ENCODE data around the gene LRP1.
"Not testable (repeated sequence)": the region's sequence is repeated elsewhere in the genome, so short reads cannot be mapped to it uniquely, and the experiment has no call there.

Gene LRP1

GRCh38 chr12:57119294-57120085 is 8.8 kb upstream of the LRP1 start:
- Histone ChIP-seq H3K27ac (ENCODE audit: low read length) (no peak overlapping the region), H3K27me3 (ENCODE audit: low read depth, low read length) (no peaks in the 10 kb centered on the region), H3K4me3 (ENCODE audit: low read depth in 1 of 2, low read length in 2 of 2) (no peak overlapping the region), H3K9me3 (ENCODE audit: control insufficient read depth in 1 of 2, low read length in 2 of 2) (no peaks in the 10 kb centered on the region), H3K4me1 (ENCODE audit: control insufficient read depth in 1 of 2, insufficient read depth in 2 of 2, low read length in 2 of 2) (no peaks in the 10 kb centered on the region), H3K36me3 (ENCODE audit: control insufficient read depth in 1 of 2, insufficient read depth in 2 of 2, low read length in 2 of 2) (no peaks in the 10 kb centered on the region)

GRCh38 chr12:57120718-57121117 is 7.6 kb upstream of the LRP1 start:
- H3K4me1 ChIP-seq (ENCODE audit: control insufficient read depth in 1 of 2, insufficient read depth in 2 of 2, low read length in 2 of 2); H3K27me3 ChIP-seq (ENCODE audit: low read depth, low read length); H3K27ac ChIP-seq (ENCODE audit: low read length); H3K36me3 ChIP-seq (ENCODE audit: control insufficient read depth in 1 of 2, insufficient read depth in 2 of 2, low read length in 2 of 2); H3K9me3 ChIP-seq (ENCODE audit: control insufficient read depth in 1 of 2, low read length in 2 of 2); H3K4me3 ChIP-seq (ENCODE audit: low read depth in 1 of 2, low read length in 2 of 2): not testable (repeated sequence)

GRCh38 chr12:57123813-57124212 is 4.5 kb upstream of the LRP1 start:
- Histone ChIP-seq H3K9me3 (ENCODE audit: control insufficient read depth in 1 of 2, low read length in 2 of 2) (no peaks in the 10 kb centered on the region), H3K4me1 (ENCODE audit: control insufficient read depth in 1 of 2, insufficient read depth in 2 of 2, low read length in 2 of 2) (peaks cover 5 to 8% of the 10 kb centered on the region in 2 donors), H3K36me3 (ENCODE audit: control insufficient read depth in 1 of 2, insufficient read depth in 2 of 2, low read length in 2 of 2) (peaks cover 0 to 4% of the 10 kb centered on the region in 2 donors), H3K27me3 (ENCODE audit: low read depth, low read length) (no peaks in the 10 kb centered on the region), H3K4me3 (ENCODE audit: low read depth in 1 of 2, low read length in 2 of 2) (no peak overlapping the region), H3K27ac (ENCODE audit: low read length) (no peak overlapping the region)

GRCh38 chr12:57124261-57124877 is 3.9 kb upstream of the LRP1 start:
- Histone ChIP-seq H3K27ac (ENCODE audit: low read length) (no peak overlapping the region), H3K9me3 (ENCODE audit: control insufficient read depth in 1 of 2, low read length in 2 of 2) (no peaks in the 10 kb centered on the region), H3K27me3 (ENCODE audit: low read depth, low read length) (no peaks in the 10 kb centered on the region), H3K36me3 (ENCODE audit: control insufficient read depth in 1 of 2, insufficient read depth in 2 of 2, low read length in 2 of 2) (peaks cover 0 to 4% of the 10 kb centered on the region in 2 donors), H3K4me3 (ENCODE audit: low read depth in 1 of 2, low read length in 2 of 2) (no peak overlapping the region), H3K4me1 (ENCODE audit: control insufficient read depth in 1 of 2, insufficient read depth in 2 of 2, low read length in 2 of 2) (peaks cover 5 to 11% of the 10 kb centered on the region in 2 donors)

GRCh38 chr12:57126061-57126460 is 2.2 kb upstream of the LRP1 start:
- H3K9me3 ChIP-seq (ENCODE audit: control insufficient read depth in 1 of 2, low read length in 2 of 2) = no peaks in the 10 kb centered on the region
- H3K36me3 ChIP-seq (ENCODE audit: control insufficient read depth in 1 of 2, insufficient read depth in 2 of 2, low read length in 2 of 2) = peaks cover 0 to 4% of the 10 kb centered on the region in 2 donors
- H3K4me3 ChIP-seq (ENCODE audit: low read depth in 1 of 2, low read length in 2 of 2) = no peak overlapping the region
- peaks cover 13 to 28% of the 10 kb centered on the region in 2 donors for H3K4me1 ChIP-seq (ENCODE audit: control insufficient read depth in 1 of 2, insufficient read depth in 2 of 2, low read length in 2 of 2)
- H3K27ac ChIP-seq (ENCODE audit: low read length) = no peak overlapping the region
- no peaks in the 10 kb centered on the region for H3K27me3 ChIP-seq (ENCODE audit: low read depth, low read length)

GRCh38 chr12:57126561-57126960 is 1.7 kb upstream of the LRP1 start:
- Histone ChIP-seq H3K4me1 (ENCODE audit: control insufficient read depth in 1 of 2, insufficient read depth in 2 of 2, low read length in 2 of 2) (peaks cover 18 to 33% of the 10 kb centered on the region in 2 donors), H3K27ac (ENCODE audit: low read length) (peak overlapping the region; percentile 90), H3K4me3 (ENCODE audit: low read depth in 1 of 2, low read length in 2 of 2) (peak overlapping the region; percentile 74 to 87), H3K36me3 (ENCODE audit: control insufficient read depth in 1 of 2, insufficient read depth in 2 of 2, low read length in 2 of 2) (peaks cover 0 to 4% of the 10 kb centered on the region in 2 donors), H3K9me3 (ENCODE audit: control insufficient read depth in 1 of 2, low read length in 2 of 2) (no peaks in the 10 kb centered on the region), H3K27me3 (ENCODE audit: low read depth, low read length) (no peaks in the 10 kb centered on the region)

GRCh38 chr12:57127101-57127725 is 1.1 kb upstream of the LRP1 start:
- Histone ChIP-seq H3K36me3 (ENCODE audit: control insufficient read depth in 1 of 2, insufficient read depth in 2 of 2, low read length in 2 of 2) (peaks cover 0 to 4% of the 10 kb centered on the region in 2 donors), H3K9me3 (ENCODE audit: control insufficient read depth in 1 of 2, low read length in 2 of 2) (no peaks in the 10 kb centered on the region), H3K4me1 (ENCODE audit: control insufficient read depth in 1 of 2, insufficient read depth in 2 of 2, low read length in 2 of 2) (peaks cover 23 to 39% of the 10 kb centered on the region in 2 donors), H3K4me3 (ENCODE audit: low read depth in 1 of 2, low read length in 2 of 2) (peak overlapping the region; percentile 74 to 87), H3K27me3 (ENCODE audit: low read depth, low read length) (no peaks in the 10 kb centered on the region), H3K27ac (ENCODE audit: low read length) (peak overlapping the region; percentile 90)

GRCh38 chr12:57128519-57129247 is 400 bp downstream of the LRP1 start:
- Histone ChIP-seq H3K4me1 (ENCODE audit: control insufficient read depth in 1 of 2, insufficient read depth in 2 of 2, low read length in 2 of 2) (peaks cover 31 to 51% of the 10 kb centered on the region in 2 donors), H3K36me3 (ENCODE audit: control insufficient read depth in 1 of 2, insufficient read depth in 2 of 2, low read length in 2 of 2) (peaks cover 0 to 9% of the 10 kb centered on the region in 2 donors), H3K9me3 (ENCODE audit: control insufficient read depth in 1 of 2, low read length in 2 of 2) (no peaks in the 10 kb centered on the region), H3K4me3 (ENCODE audit: low read depth in 1 of 2, low read length in 2 of 2) (peak overlapping the region; percentile 70 to 87), H3K27me3 (ENCODE audit: low read depth, low read length) (no peaks in the 10 kb centered on the region), H3K27ac (ENCODE audit: low read length) (peak overlapping the region; percentile 71)

GRCh38 chr12:57129321-57129842 is 1.1 kb downstream of the LRP1 start:
- Histone ChIP-seq H3K27ac (ENCODE audit: low read length) (peak overlapping the region; percentile 71), H3K9me3 (ENCODE audit: control insufficient read depth in 1 of 2, low read length in 2 of 2) (no peaks in the 10 kb centered on the region), H3K36me3 (ENCODE audit: control insufficient read depth in 1 of 2, insufficient read depth in 2 of 2, low read length in 2 of 2) (peaks cover 0 to 9% of the 10 kb centered on the region in 2 donors), H3K27me3 (ENCODE audit: low read depth, low read length) (no peaks in the 10 kb centered on the region), H3K4me1 (ENCODE audit: control insufficient read depth in 1 of 2, insufficient read depth in 2 of 2, low read length in 2 of 2) (peaks cover 31 to 51% of the 10 kb centered on the region in 2 donors), H3K4me3 (ENCODE audit: low read depth in 1 of 2, low read length in 2 of 2) (peak overlapping the region; percentile 70 to 87)

- Histone ChIP-seq H3K9me3 (ENCODE audit: control insufficient read depth in 1 of 2, low read length in 2 of 2) (no peaks in the 10 kb centered on the region), H3K27ac (ENCODE audit: low read length) (peak overlapping the region; percentile 71), H3K27me3 (ENCODE audit: low read depth, low read length) (no peaks in the 10 kb centered on the region), H3K36me3 (ENCODE audit: control insufficient read depth in 1 of 2, insufficient read depth in 2 of 2, low read length in 2 of 2) (peaks cover 0 to 9% of the 10 kb centered on the region in 2 donors), H3K4me1 (ENCODE audit: control insufficient read depth in 1 of 2, insufficient read depth in 2 of 2, low read length in 2 of 2) (peaks cover 32 to 54% of the 10 kb centered on the region in 2 donors), H3K4me3 (ENCODE audit: low read depth in 1 of 2, low read length in 2 of 2) (peak overlapping the region; percentile 70 to 87)
Observed at GRCh38 chr12:57129889-57130288, 1.6 kb downstream of the LRP1 start.
